Stimulated activated CD4-positive, alpha-beta T cell treated with anti-CD3 and anti-CD28 coated beads, TNF-alpha, amount 100 ng/mL, for 1 hour (primary cell): ENCODE results near the gene KIZ.
A peak's percentile ranks its signal among the peaks of the same experiment; 100 is the strongest.
"Not testable (repeated sequence)": the region's sequence is repeated elsewhere in the genome, so short reads cannot be mapped to it uniquely, and the experiment has no call there.

ENCODE experiments used
- DNase-seq, 3 donors: peaks; one replicate each; pipeline ENCODE4 v3.0.0-alpha.2; 2020; ENCODE audit warnings: low read depth in 3 of 3, low spot score in 1 of 3

Gene KIZ

DNA sequence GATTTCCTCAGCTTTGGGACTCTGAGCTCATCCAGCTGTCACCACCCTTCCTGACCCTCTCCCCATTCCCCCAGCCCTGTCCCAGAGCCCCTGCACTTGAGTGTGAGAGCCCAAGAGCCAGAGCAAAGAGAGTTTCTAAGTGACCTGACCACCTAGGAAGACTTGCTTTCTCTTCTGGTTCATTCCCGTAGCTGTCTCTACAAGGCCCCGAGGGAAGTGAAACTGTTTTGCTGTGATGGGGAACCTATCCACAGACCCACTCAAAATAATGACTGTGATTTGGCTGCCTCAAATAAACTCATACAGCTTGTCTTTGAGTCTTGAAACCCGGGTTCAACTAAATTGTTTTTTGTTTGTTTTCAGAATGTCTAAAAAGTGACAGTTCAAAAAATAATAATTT is 102.6 kb downstream of the KIZ start:
- DNase-seq = no peak

DNA sequence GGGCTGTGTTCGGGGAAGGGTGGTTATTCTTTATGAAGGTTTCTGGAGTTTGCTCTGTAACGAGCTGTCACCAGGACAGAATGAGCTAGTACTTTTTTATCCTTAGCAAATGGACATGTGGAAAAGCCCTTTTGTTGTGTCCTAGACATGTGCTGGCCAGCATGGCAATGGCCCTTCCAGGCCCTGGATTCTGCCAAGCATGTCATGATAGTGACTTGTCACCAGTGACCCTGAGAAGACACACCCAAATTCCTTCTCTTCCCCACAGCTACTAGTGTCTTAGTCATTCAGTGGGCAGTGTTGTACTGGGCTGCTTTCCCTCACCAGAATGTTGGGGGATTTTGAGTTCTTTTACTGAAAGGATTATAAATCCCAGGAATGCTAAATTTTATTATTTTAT is 103.3 kb downstream of the KIZ start:
- DNase-seq = no peak

- DNase-seq = no peak
These were observed 104.3 kb downstream of the KIZ start for GRCh38 chr20:21230220-21230619.

- DNase-seq = no peak
These were observed 104.8 kb downstream of the KIZ start for GRCh38 chr20:21230686-21231085.

GRCh38 chr20:21232546-21233280 is 106.8 kb downstream of the KIZ start:
- no peak for DNase-seq

DNA sequence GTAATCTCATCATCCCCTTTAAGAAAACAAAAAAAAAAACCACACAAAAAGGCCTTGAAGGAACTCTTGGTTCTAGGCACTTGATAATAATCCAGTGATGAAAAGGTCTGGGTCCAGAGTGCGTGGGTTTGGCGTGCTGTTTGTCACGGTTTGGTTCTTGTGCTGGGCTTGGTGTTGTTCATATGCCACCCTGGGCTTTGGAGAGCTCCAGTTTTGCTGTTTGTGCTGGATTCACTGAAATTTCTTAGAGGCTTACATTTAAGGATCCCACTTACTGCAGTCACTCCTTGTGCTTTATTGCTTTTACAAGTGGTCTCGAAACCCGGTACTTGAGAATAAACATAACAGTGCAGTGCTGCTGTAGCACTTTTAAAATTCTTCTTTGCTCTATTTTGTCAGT is 108.4 kb downstream of the KIZ start:
- no peak for DNase-seq

- no peak for DNase-seq
These were observed 109.1 kb downstream of the KIZ start for GRCh38 chr20:21234806-21235483.

DNA sequence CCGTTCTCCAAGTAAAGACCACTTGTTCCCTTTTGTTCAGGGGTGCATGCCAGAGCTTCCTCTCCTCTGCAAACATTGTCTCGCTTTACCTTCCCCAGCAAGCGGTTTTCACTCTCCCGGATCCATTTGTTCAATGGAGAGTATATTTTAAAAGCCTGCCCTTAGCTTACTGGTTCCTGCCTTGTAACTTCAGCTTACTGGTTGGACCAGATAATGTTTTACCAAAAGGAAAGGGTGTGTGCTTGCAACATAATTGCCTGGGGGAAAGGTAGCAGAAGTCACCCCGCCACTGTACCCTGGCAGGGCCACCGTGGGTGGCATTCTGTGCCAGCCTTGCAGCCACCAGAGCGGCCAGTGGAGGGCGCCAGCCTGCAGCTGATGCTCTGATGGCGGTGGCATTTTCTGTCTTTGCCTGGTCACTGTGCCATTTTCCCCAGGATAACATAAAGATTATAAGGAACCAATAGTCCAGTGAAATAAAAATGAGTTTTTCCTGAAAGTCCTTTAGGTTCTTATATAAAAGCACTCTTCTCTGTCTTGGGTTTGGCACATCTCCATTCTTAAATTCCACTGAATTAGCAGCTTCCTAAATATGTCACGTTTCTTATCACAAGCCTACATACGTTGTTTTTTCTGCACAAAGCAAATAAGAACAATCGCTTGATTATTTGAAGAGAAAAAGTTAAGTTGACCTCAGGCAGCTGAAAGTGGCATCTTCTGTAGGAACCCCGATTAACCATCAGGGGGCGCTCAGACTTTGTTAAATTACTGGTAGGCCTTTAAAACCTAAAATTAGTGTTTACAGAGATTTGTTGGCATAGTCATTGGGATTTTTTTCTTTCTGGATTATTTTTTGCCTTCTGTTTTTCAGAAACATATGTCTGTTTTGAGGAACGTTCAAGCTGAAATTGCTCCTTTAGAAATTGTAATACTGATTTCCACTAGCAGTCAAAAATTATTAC is 109.9 kb downstream of the KIZ start:
- DNase-seq = peak in 2 of 3 donors; percentile 33 to 56

- DNase-seq = no peak
These were observed 112.3 kb downstream of the KIZ start for GRCh38 chr20:21237956-21238799.

GRCh38 chr20:21238818-21239536 is 113.1 kb downstream of the KIZ start:
- no peak for DNase-seq

DNA sequence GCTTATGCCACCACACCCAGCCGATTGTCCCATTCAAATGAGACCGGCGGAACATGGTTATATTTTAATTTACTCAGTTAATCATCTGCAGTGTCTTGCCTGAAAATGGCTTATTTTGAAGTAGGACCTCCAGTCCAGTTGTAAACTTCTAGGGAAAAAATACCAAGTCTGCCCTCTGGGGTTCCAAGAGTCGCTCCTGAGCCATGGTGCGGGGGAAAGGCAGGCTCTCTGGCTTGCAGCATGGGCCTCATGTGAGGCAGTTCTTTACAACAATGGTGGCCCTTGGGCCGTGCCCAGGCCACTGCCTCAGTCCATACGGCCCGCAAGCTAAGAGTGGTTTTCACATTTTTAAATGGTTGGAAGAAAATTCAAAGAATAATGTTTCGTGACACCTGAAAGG is 114.5 kb downstream of the KIZ start:
- DNase-seq = no peak

GRCh38 chr20:21241406-21241805 is 115.5 kb downstream of the KIZ start:
- DNase-seq = no peak

- DNase-seq = no peak
These were observed 117.9 kb downstream of the KIZ start for GRCh38 chr20:21243811-21244210.

- DNase-seq = no peak
These were observed 118.9 kb downstream of the KIZ start for GRCh38 chr20:21244808-21245207.

GRCh38 chr20:21246161-21246560 is 120.3 kb downstream of the KIZ start:
- no peak for DNase-seq

DNA sequence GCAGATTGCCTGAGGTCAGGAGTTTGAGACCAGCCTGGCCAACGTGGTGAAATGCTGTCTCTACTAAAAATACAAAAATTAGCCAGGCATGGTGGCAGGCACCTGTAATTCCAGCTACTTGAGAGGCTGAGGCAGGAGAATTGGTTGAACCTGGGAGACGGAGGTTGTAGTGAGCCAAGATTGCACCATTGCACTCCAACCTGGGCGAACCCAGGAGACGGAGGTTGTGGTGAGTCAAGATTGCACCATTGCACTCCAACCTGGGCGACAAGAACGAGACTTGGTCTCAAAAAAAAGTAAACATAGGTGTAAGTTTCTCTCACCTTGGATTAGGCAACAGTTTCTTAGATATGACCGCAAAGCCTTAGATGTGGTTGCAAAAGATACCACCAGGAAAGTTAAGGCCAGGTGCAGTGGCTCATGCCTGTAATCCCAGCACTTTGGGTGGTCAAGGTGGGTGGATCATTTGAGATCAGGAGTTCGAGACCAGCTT is 121.8 kb downstream of the KIZ start:
- not testable (repeated sequence) for DNase-seq

DNA sequence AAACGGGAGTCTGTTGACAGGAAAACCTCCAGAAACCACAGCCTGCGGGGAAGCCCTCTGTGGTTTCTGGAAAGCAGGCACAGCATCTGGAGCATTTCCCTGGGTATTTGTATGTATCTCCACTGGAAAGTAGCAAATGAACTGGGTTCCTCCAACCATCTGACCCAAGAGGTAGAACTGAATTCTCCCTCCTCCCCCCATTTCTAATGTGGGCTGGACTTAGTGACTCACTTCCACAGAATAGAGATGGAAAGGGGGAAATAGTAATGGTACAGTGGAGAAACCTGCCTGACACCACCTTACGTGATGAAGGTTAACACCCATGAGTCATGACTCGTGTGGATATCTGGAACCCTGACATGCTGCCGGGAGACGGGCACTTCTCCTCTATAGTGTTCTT is 125.4 kb downstream of the KIZ start:
- DNase-seq = no peak

DNA sequence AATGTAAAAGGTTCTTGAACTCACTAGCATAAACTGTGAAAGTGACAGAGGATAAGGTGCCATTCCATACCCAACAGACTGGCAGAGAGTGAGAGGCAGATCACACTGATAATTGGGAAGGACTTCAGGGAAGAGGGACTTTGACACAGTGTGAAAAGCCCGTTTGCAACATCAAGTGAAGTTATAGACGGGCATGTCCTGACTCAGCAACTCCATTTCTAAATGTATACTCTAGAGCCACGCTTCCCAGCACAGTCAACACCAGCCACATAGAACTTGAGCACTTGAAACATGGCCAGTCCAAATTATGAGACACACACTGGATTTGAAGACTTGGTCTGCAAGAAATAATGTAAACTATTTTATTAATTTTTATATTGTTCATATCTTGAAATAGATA is 131.3 kb downstream of the KIZ start:
- DNase-seq = no peak

GRCh38 chr20:21258411-21258810 is 132.5 kb downstream of the KIZ start:
- no peak for DNase-seq

DNA sequence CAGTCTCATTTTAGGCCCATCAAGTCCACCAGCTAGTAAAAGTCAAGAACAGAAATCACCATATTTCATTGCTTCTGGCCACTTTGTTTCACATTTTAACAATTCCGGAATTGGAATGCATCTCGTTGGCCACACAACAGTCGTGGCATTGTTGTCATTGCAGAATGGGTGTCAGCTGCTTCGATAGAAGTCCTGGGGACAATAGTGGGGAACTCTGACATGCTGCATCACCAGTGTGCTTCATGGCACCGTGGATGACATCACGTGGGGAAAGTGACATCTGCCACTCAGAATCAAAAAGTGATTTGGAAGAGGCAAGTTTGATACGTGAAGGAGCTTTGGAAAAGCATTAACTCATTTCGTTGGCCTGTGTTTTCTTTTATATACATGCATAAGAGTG is 133.5 kb downstream of the KIZ start:
- DNase-seq = no peak
